OCI-LY7 (cell line): ENCODE results near the gene APOL1. TPM values are rescaled to one million over a fixed set of nuclear protein-coding genes. Genes with fewer than 3 reads are reported as not detected.
"Not testable (repeated sequence)": the region's sequence is repeated elsewhere in the genome, so short reads cannot be mapped to it uniquely, and the experiment has no call there.

Source experiments
- BruUV-seq: library from RNA; stranded (reverse); fragments of 400-500 nt; replicated peaks from 2 replicates; lab custom pipeline; 2021; lab: Mats Ljungman, UMichigan
- CTCF ChIA-PET: fragments of 300-600 bp; sonication (Branson Sonifier 250); formaldehyde crosslinking; loops from one replicate; lab custom pipeline; 2022; ENCODE audit warnings: antibody characterized with exemption; ENCODE audit not compliant: unreplicated experiment; lab: Charles Lee
- POLR2A ChIA-PET: fragments of 300-600 bp; sonication (Branson Sonifier 250); formaldehyde crosslinking; loops from one replicate; lab custom pipeline; 2022; ENCODE audit warnings: antibody characterized with exemption; lab: Charles Lee
- DNase-seq: peaks from one replicate; pipeline ENCODE4 v3.0.0-alpha.2; 2015; ENCODE audit warnings: low spot score
- H2AFZ ChIP-seq: fragments of 200-600 bp; sonication (generic), shearing (Covaris generic); 2 replicates; pipeline ENCODE4 v1.6.1; 2014; ENCODE audit warnings: mild to moderate bottlenecking, antibody characterized with exemption, low read length, moderate library complexity
- H3K27ac ChIP-seq: fragments of 200-600 bp; sonication (generic); 2 replicates; pipeline ENCODE4 v1.5.1; 2014; ENCODE audit warnings: mixed run types, low read depth, mild to moderate bottlenecking, moderate library complexity, low read length, inconsistent platforms; ENCODE audit not compliant: poor library complexity, severe bottlenecking
- H3K36me3 ChIP-seq: fragments of 200-600 bp; sonication (generic); 2 replicates; pipeline ENCODE4 v1.6.1; 2014; ENCODE audit warnings: mild to moderate bottlenecking, antibody characterized with exemption, low read length, moderate library complexity, mixed read lengths; ENCODE audit not compliant: insufficient read depth
- H3K4me1 ChIP-seq: fragments of 200-600 bp; sonication (generic); 2 replicates; pipeline ENCODE4 v1.5.1; 2014; ENCODE audit warnings: mild to moderate bottlenecking, low read length; ENCODE audit not compliant: insufficient read depth, poor library complexity, severe bottlenecking
- H3K4me2 ChIP-seq: fragments of 200-600 bp; sonication (generic); 2 replicates; pipeline ENCODE4 v1.6.1; 2014; ENCODE audit warnings: mild to moderate bottlenecking, low read length
- H3K4me3 ChIP-seq: fragments of 200-600 bp; sonication (generic); 2 replicates; pipeline ENCODE4 v1.5.1; 2014; ENCODE audit warnings: mild to moderate bottlenecking, low read depth, low read length; ENCODE audit not compliant: poor library complexity, severe bottlenecking
- H3K79me2 ChIP-seq: fragments of 200-600 bp; sonication (generic); 2 replicates; pipeline ENCODE4 v1.6.1; 2016; ENCODE audit warnings: low read depth, mild to moderate bottlenecking, low read length, moderate library complexity, mixed read lengths; ENCODE audit not compliant: insufficient read depth
- H3K9me2 ChIP-seq: fragments of 200-600 bp; sonication (generic); 2 replicates; pipeline ENCODE4 v1.6.1; 2016; ENCODE audit warnings: mild to moderate bottlenecking, low read length, mixed read lengths; ENCODE audit not compliant: insufficient read depth
- H3K9me3 ChIP-seq: fragments of 200-600 bp; sonication (generic); 2 replicates; pipeline ENCODE4 v1.6.1; 2014; ENCODE audit warnings: mild to moderate bottlenecking, mixed run types, low read length, mixed read lengths
- H4K20me1 ChIP-seq: fragments of 200-600 bp; sonication (generic); 2 replicates; pipeline ENCODE4 v1.6.1; 2014; ENCODE audit warnings: mild to moderate bottlenecking, antibody characterized with exemption, low read length, moderate library complexity, mixed read lengths; ENCODE audit not compliant: insufficient read depth
- CTCF ChIP-seq: fragments of 200-600 bp; sonication (generic); conservative IDR thresholded peaks from 2 replicates; pipeline ENCODE4 v1.5.1; 2014; ENCODE audit warnings: mild to moderate bottlenecking, antibody characterized with exemption, low read length, moderate library complexity, mixed read lengths
- EZH2phosphoT487 ChIP-seq: fragments of 200-600 bp; sonication (generic); IDR thresholded peaks from 2 replicates; pipeline ENCODE4 v1.6.1; 2018; ENCODE audit warnings: low read depth, borderline replicate concordance, mild to moderate bottlenecking, mixed run types, antibody characterized with exemption, low read length, moderate library complexity, mixed read lengths
- intact Hi-C: fragments of 100-400 bp; cut with micrococcal nuclease; formaldehyde crosslinking; loops from one replicate; pipeline ENCODE4 v1.10.0; 2022; ENCODE audit not compliant: unreplicated experiment
- total RNA-seq, 2 experiments: library from RNA; depleted of rRNA in 1 of 2; stranded (reverse); fragments of >200 nt in 1 of 2; shearing (Covaris generic) in 1 of 2; gene quantifications; 2 replicates each; pipeline ENCODE4 v1.2.3, GENCODE V29; 2014 to 2022

APOL1 gene
- total RNA-seq, 2 experiments from 2014 or later: 0.42 to 0.47 TPM

GRCh38 chr22:36227806-36228205 is 25.1 kb upstream of the APOL1 start:
- no TSS peak for BruUV-seq

GRCh38 chr22:36228369-36228768 is 24.6 kb upstream of the APOL1 start:
- H4K20me1 ChIP-seq, H3K4me3 ChIP-seq, H3K36me3 ChIP-seq, H3K4me1 ChIP-seq, BruUV-seq, DNase-seq, H3K9me3 ChIP-seq, H3K9me2 ChIP-seq, intact Hi-C loops, H3K79me2 ChIP-seq, H3K27ac ChIP-seq, CTCF ChIA-PET, H3K4me2 ChIP-seq, H2AFZ ChIP-seq: not testable (repeated sequence)
- POLR2A ChIA-PET: interaction anchor here (1.0 kb wide), 1 partner anchor 10 kb away, joined by 3 read pairs; no protein-coding TSS in a partner anchor

More at GRCh38 chr22:36227806-36228205, 25.1 kb upstream of the APOL1 start:
- H3K4me1 ChIP-seq: no peaks in the 10 kb centered on the region
- H2AFZ ChIP-seq: no peak overlapping the region
- no peaks in the 10 kb centered on the region for H4K20me1 ChIP-seq
- POLR2A ChIA-PET: interaction anchor here (0.7 to 1.0 kb wide), 2 partner anchors 10 to 162 kb away, joined by 3 to 6 read pairs; no protein-coding TSS in a partner anchor
- H3K79me2 ChIP-seq: no peaks in the 10 kb centered on the region
- TF ChIP-seq EZH2phosphoT487 (no peak), CTCF (no peak)
- H3K9me2 ChIP-seq: no peaks in the 10 kb centered on the region
- H3K9me3 ChIP-seq: no peaks in the 10 kb centered on the region
- CTCF ChIA-PET: no interaction called here
- no peaks in the 10 kb centered on the region; the same call in none of the 2 replicates for H3K36me3 ChIP-seq
- no peak overlapping the region for H3K27ac ChIP-seq
- intact Hi-C loops: no loop called here
- H3K4me3 ChIP-seq: no peak overlapping the region
- DNase-seq: no peak
- H3K4me2 ChIP-seq: no peak overlapping the region

- CTCF ChIA-PET: no interaction called here
- POLR2A ChIA-PET: no interaction called here
Measured at GRCh38 chr22:36228944-36229343, 24.0 kb upstream of the APOL1 start.

GRCh38 chr22:36229649-36230048 is 23.3 kb upstream of the APOL1 start:
- BruUV-seq, POLR2A ChIA-PET, H2AFZ ChIP-seq, H3K4me3 ChIP-seq, H3K4me2 ChIP-seq, H3K36me3 ChIP-seq, H3K27ac ChIP-seq, intact Hi-C loops, DNase-seq, H3K79me2 ChIP-seq, CTCF ChIA-PET, H4K20me1 ChIP-seq, H3K4me1 ChIP-seq, H3K9me2 ChIP-seq, H3K9me3 ChIP-seq: not testable (repeated sequence)

More at GRCh38 chr22:36228944-36229343, 24.0 kb upstream of the APOL1 start:
- BruUV-seq: no TSS peak
- H3K9me3 ChIP-seq: no peaks in the 10 kb centered on the region
- no peak overlapping the region for H3K4me2 ChIP-seq
- TF ChIP-seq CTCF: no peak
- TF ChIP-seq EZH2phosphoT487: no peak
- H2AFZ ChIP-seq: no peak overlapping the region
- H3K4me1 ChIP-seq: no peaks in the 10 kb centered on the region
- no peak overlapping the region for H3K27ac ChIP-seq
- H4K20me1 ChIP-seq: no peaks in the 10 kb centered on the region
- no peaks in the 10 kb centered on the region for H3K9me2 ChIP-seq
- intact Hi-C loops: no loop called here
- H3K79me2 ChIP-seq: no peaks in the 10 kb centered on the region
- no peak for DNase-seq
- H3K36me3 ChIP-seq: no peaks in the 10 kb centered on the region; the same call in none of the 2 replicates
- H3K4me3 ChIP-seq: no peak overlapping the region
